NCI-H2107 (cell line): ENCODE results near the gene LSM14B.

Experiments used
- DNase-seq: peaks from one replicate; lab custom pipeline; 2025; lab: John Stamatoyannopoulos, UW

LSM14B gene

GRCh38 chr20:62163485-62163865 lies 41.2 kb downstream of the LSM14B start:
- DNase-seq: no peak

DNA sequence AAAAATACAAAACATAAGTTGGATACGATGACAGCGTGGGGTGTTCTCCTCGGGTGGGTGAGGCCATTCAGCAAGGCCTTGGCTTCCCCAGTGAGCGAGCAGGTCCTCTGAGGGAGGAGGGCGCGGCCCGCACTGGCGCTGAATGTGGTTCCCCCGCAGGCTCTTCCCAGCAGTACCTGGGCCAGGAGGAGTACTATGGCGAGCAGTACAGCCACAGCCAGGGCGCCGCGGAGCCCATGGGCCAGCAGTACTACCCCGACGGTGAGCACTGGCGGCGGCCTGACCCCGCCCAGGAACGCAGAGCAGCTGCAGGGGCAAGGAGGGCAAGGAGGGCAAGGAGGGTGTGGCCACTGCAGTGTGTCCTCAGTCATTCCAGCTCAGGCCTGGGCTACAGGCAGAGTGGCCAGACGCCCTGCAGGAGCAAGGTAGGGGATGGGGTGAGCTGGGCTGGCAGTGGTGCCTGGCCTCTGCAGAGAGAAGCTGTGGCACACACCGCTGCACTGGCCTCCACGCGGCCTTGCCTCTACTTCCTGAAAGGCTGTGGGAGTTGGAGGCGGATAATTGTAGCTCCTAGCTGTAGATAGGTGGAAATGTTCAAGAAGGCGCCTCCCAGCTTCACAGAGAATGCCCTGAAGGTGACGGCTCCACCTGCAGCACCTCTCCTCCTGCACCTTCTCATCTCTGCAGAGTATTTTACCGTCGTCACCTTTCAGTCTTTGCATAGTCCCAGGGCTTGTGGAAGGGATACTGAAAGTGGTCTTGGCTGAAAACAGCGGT lies 41.9 kb downstream of the LSM14B start:
- no peak for DNase-seq

GRCh38 chr20:62164879-62165761 lies 42.8 kb downstream of the LSM14B start:
- DNase-seq: no peak

DNA sequence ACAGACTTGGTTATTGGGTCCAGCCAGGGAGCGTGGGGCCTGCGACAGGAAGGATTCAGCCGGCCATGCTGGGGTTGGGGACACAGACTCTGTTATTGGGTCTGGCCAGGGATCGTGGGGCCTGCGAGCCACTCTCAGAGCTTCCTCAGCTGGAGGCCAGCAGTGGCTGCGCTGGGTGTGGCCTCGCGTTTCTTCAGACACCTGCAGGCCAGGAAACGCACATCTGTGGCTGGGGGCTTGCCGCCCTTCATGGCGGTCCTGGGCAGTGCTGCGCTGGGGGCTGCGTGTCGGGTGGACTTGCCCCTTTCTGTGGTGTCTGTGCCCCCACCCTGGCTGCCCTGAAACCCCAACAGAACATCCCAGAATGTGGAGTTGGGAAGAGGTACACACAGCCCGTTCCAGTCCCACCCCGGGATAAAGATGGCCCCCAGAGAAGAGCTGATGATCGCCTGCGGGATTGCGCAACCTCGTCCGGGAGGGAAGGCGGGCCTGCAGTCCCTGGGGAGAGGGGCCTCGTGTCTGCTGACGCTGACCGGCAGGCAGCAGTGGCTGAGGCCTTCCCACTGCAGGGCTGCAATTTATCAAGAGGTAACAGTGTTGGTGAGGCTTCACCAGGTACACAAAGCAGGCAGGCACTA lies 43.6 kb downstream of the LSM14B start:
- no peak for DNase-seq

DNA sequence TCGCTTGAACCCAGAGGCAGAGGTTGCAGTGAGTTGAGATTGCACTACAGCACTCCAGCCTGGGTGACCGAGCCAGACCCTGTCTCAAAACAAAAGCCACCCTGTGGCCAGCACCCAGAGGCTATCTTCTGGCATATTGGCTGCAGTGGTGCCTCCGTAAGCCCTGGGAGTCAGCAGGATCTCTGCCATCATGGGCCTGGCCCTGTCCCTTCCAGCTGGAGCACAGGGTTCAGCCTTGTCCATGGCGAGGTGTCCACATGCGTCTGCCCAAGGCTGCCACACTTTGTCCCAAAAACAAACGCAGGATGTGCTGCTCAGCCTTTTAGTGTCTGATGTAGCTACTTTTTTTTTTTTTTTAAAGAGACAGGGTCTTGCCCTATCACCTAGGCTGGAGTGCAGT lies 45.2 kb downstream of the LSM14B start:
- no peak for DNase-seq

- DNase-seq: no peak
Observed at GRCh38 chr20:62168061-62168460, 45.8 kb downstream of the LSM14B start.

DNA sequence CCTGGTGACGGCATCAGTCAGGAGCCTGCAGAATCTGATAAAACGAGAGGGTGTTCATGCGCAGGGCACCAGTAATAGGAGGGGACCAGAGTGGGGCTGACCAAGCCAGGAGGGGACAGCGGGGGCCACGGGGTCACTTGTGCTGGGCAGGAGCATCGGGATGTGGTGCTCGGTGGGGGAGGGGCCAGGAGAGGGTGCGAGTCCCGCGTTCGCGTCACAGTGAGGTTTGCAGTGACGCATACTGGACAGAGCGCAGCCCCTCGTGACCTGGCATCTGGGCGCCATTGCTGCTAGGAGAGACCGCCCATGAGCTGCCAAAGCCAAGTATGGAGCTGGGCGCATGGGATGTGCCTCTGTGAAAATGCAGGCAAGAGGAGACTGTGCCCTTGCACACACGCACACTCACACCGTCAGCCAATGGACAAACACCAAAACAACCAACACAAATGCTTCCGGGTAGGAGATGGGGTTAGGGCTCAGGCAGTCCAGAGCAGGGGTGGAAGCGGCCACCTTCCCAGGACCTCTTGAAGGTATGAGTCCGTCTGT lies 46.7 kb downstream of the LSM14B start:
- no peak for DNase-seq

GRCh38 chr20:62170536-62170935 lies 48.3 kb downstream of the LSM14B start:
- DNase-seq: no peak

- DNase-seq: no peak
Observed at GRCh38 chr20:62171245-62171644, 49.0 kb downstream of the LSM14B start.

GRCh38 chr20:62172666-62173065 lies 50.4 kb downstream of the LSM14B start:
- DNase-seq: no peak

- no peak for DNase-seq
Observed at GRCh38 chr20:62174021-62174804, 51.9 kb downstream of the LSM14B start.

DNA sequence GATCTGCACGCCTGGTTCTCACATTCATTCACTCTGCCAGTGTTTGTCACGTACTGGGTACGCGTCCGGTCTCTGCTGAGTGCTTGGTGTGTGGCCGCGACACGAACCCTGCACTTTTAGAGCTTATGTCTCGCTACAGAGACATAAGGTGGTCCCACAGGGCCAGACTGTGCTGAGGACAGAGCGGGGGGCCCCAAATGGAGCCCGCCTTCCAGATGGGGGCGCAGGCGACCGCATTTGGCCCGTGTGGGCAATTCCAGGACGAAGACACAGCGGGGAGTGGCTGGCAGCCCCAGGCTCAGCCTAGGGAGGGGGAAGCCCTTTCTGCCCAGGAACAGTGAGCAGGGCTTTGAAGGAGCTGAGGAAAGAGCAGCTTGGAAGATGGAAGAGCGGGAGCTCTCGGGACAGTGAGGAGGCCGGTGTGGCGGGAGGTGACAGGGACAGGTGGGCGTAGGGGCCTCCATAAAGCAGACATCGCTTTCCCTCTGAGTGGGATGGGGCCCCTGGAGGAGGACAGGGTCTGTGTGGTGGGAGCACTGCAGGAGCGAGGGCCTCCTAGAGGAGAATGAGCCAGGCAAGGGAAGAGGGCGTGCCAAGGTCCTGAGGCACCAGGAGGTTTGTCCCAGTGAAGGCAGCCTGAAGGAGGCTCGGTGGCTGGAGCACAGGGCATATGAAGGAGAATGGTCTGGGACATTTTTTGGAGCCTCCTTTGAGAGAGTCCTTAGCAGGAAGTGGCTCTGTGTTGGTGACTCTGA lies 52.8 kb downstream of the LSM14B start:
- no peak for DNase-seq

DNA sequence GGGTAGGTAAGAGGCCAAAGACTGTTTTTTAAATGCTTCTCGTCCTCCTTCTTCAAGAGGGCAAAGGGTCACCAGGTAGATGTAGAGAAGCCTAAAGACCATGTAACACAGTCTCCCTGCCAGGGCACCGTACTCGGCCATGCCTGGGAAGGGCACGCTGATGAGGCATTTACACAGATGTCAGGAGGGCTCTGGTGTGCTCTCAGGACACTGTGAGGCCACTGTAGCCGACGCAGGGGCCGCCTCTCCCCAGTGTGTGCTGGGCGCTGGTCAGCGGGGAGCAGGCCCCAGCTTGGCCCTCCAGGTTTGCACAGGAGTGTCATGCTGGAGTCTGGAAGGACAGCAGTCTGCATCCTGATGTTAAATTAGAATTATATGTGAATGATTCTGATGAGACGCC lies 53.4 kb downstream of the LSM14B start:
- no peak for DNase-seq

DNA sequence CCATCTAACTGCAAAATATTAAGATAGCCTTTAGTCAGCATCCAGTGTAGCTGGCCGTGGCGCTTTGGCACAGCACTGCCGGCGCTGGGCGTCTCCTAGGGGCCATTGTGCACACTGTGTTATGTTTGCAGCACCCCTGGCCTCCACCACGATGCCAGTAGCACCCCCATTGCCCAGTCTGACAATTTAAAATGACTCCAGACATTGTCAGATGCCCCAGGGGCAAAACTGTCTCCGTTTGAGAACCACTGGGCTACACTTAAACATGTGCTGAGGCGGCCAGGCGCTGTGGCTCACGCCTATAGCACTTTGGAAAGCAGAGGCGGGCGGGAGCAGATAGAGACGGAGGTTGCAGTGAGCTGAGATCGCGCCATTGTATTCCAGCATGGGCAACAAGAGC lies 54.6 kb downstream of the LSM14B start:
- DNase-seq: no peak

DNA sequence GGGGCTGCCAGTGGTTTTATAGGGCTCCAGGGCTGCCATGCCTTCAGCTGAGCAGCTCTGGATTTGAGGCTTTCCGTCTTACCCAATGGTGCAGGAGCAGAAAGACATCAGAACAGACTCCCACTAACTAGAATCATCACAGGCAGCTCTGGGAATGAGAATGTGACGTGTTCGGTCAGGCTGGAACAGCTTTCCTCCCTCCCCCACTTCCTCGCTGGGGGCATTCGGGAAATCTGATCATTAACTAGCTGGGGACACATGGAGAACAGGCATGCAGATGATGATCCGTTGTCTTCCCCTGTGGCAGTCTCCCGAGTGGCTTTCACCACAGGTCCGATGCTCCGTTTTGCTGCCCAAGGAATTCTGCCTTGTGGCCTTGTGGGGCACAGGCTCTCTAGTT lies 55.0 kb downstream of the LSM14B start:
- DNase-seq: no peak

DNA sequence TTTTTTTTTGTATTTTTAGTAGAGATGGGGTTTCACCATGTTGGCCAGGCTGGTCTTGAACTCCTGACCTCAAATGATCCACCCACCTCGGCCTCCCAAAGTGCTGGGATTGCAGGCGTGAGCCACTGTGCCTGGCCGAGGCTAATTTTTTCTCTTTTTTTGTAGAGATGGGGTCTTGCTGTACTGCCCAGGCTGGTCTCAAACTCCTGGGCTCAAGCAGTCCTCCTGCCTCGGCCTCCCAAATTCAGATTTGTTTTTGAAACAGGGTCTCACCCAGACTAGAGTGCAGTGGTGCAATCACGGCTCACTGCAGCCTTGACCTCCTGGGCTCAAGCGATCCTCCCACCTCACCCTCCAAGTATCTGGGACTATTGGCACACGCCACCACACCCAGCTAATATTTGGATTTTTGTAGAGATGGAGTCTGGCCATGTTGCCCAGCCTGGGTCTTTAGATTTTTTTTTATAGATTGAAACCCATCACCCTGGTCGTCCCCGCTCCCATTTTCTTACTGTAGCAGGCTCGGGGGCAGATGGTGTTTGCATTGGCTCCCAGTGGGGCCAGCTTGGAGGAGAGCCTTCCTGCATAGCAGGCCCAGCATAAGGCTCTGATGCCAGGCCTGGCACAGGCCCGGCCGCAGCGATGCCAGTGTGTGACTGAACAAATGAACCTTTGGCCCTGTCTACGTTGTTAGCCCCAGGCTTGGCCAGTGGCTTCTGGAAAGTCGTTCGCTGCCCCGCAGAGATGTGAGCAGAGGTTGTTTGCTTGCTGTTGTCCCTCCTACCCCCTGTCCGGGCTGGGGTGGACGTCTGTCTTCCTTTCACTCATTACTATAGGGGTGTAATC lies 56.3 kb downstream of the LSM14B start:
- DNase-seq: no peak

DNA sequence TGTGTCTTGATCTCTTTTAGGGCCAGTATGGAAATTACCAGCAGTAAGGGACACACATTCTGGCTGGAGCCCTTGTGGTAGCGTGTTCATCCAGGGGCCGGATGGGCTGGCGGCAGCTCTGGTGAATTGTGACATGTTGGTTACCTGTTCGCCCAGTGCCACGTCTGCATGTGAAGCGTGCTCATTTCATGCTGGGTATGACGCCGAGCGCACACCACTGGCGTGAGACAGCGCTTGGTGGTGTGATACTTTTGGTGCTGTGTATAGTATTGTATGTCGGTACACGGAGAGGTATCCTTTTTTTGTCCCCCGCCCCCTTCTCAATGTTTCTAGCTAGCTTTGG lies 56.9 kb downstream of the LSM14B start:
- DNase-seq: no peak

DNA sequence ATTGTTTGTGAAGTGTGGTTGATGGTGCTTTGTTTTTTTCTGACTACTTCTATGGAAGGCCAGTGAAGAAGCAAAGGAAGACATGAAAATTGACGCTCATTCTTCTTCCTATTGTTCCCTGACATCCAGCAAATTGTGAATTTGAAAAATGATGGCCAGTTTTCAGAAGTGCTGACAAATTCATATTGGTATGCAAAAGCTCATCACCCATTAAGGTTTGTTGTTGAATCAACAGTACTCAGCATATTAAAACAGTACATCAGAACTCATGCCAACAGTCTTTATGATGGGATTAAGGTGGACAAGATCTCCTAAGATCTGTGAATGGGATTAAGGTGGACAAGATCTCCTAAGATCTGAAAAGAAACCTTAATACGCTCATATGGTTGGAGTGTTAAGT lies 59.5 kb downstream of the LSM14B start:
- DNase-seq: no peak

DNA sequence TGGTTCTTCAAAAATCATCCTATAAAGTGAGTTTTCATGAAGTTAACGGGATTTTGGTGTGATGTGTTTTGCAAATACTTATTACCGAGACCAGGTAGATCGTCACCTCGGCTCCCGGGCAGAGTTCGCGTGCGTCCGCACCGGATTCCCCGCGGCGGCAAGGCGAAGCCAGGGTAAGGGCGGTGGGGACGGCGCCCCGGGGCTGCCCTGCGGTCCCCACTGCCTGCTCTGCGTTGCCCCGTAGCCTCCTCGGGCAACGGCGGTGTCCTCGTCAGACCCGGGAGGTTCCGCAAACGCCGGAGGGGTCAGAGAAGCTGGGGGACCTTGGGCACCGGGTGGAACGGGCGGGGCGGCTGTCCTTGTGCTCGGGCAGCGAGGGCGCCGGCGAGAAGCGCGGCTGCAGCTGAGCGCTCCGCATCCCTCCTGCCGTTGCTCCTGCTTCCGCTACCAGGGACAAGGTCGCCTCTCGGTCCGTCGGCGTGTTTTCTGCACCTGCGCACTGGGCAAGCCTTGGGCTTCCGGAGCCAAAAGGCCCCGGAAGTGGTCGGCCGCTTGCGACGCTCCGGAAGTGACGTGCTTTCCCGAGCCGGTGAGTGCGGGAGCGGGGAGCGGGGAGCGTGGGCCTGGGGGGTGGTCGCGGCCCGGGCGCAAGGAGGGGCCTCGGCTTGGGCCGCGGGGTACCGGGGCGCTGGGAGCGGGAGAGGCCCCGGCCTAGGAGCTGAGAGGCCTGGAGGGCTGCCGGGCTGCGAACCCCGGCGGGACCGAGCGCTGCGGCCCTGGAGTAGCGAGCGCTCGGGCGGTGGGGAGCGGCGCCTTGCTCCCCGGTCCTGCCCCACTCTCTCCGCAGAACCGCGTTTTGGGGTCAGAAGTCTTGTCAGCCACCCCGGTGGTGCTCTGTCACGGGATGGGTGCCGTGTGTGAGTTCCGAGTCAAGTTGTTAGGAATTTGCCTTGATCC lies 60.5 kb downstream of the LSM14B start, which contains the start of gene MTG2:
MTG2 (plus strand) TSS at position 560 of the 957 bp plus-strand sequence. CDS start 10,393 bp downstream, outside the sequence.
- peak; percentile 91 for DNase-seq
